GM12875 (cell line): ENCODE results near the gene HMGCLL1.

Source experiments
- H3K4me3 ChIP-seq: one replicate; pipeline ENCODE4 v1.5.1; 2011; ENCODE audit warnings: low read depth, low read length, control low read depth
- TF ChIP-seq, protein P1 (sequence below): IDR thresholded peaks from 2 replicates; pipeline ENCODE4 v1.5.1; 2011; ENCODE audit warnings: low read depth, mild to moderate bottlenecking, control low read depth, inconsistent platforms, low read length, moderate library complexity, borderline replicate concordance; ENCODE audit not compliant: insufficient read depth

HMGCLL1 gene

DNA sequence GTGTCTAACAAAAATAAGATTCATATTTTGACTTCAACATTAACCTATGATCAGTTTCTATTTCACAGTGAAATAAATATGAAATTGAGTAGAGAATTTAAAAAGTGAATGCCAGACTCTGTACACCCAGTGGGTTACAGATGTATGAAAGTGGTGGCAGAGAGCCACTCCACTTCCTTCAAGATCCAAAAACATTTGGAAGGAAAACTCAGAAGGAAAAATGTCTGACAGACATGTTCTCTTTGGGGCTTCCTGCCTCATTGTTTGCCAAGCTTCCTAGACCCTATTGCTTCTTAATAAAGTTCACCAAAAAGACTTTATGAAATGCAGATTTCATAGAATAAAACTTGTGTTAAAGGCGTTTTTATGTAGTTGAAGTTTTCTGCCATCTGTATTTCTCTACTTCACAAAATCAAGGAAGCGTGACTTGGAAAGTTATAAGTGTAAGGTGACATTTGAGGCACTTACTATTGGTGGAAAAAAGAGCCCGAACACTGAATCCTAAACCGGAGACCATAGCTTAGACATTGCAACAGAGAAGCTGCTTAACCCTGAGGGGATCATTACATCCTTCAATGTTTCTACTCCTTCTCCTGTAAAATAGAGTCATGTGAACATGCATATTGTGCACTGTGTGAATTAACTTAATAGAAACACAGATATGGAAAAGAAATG, 12.8 kb downstream of the HMGCLL1 start:
- TF ChIP-seq, protein P1, sequence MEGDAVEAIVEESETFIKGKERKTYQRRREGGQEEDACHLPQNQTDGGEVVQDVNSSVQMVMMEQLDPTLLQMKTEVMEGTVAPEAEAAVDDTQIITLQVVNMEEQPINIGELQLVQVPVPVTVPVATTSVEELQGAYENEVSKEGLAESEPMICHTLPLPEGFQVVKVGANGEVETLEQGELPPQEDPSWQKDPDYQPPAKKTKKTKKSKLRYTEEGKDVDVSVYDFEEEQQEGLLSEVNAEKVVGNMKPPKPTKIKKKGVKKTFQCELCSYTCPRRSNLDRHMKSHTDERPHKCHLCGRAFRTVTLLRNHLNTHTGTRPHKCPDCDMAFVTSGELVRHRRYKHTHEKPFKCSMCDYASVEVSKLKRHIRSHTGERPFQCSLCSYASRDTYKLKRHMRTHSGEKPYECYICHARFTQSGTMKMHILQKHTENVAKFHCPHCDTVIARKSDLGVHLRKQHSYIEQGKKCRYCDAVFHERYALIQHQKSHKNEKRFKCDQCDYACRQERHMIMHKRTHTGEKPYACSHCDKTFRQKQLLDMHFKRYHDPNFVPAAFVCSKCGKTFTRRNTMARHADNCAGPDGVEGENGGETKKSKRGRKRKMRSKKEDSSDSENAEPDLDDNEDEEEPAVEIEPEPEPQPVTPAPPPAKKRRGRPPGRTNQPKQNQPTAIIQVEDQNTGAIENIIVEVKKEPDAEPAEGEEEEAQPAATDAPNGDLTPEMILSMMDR = no peak
- no peak overlapping the region for H3K4me3 ChIP-seq

DNA sequence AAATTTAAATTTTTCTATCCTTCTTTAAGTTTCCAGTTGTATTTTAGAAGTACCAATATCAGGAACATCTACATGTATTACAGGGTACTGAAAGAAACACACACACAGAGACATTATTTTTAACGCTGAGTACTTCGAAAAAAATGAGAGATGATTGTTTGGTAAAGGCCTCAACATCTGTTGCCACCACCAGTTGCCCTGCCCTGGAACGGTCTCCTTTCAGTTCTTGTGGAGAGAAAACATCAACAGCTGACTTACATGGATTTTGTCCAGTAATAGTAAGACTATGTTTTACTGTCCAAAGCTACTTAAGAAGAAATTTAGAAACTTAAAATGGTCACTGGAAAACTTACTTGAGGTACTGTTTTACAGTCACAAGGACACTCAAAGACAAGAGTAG, 16.7 kb downstream of the HMGCLL1 start:
- TF ChIP-seq, protein P1 = no peak
- H3K4me3 ChIP-seq = no peak overlapping the region

DNA sequence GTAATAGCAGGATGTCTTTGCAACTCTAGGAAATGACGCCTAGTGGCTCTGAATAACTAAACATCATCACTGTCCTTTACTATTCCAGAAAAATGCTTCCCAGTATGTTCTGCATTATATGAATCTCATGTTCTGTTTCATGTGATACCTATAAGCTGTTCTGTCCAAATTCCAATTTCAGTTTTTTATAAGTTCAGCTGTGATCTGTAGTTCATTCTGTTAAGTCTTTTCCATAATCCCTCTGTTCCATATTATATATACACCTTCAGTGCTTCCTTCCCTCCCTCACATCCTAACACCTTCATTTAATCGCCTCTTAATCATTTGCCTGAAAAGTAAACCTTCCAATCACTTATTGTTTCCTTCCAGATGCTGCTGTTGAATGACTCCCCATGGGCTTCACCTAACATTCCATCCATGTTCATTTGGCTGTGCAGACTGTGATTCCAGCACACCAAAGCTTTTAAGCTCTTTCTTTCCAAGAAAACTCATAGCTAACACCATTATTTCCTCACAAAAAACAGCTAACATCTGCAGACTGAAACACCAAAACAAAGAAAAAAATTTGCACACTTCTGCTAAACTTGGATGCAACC, 18.6 kb downstream of the HMGCLL1 start:
- H3K4me3 ChIP-seq = no peak overlapping the region
- TF ChIP-seq, protein P1 = no peak

DNA sequence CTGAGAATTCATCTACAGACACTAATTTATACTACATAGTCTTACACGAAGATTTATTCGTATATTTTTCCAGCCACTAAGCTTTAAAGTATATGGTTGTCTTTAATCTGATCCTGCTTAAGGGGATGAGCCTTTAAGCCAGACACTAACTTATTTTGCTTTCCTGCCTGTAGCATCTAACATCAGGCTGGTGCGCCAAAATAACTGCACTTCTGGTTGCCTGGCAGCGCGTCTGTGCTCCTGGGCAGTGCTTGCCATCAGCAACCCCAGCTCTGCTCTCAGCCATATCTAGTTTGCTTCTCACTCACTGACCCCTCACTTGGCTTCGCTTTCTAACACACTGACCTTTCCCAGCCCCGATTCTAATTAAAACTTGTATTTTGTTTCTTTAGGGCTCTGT, 21.8 kb downstream of the HMGCLL1 start:
- TF ChIP-seq, protein P1 = no peak
- no peak overlapping the region for H3K4me3 ChIP-seq

DNA sequence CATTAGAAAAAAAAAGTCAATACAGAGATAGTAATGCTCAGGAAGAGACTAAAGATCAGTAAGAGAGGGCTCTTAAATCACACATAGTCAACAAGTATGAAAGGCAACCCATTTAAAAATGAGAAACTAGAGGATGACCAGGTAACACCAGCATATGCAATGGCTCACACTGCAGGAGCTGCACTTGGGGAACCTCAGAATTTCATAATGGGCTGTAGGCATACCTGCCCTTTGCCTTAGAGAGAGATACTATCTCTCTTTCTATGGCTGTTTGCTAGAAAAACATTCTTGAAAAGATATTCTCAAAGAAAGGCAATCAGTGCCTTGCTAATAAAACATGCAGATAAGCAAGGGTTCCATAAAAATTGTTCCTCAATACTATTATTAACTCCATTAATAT, 33.2 kb downstream of the HMGCLL1 start:
- H3K4me3 ChIP-seq = no peak overlapping the region
- TF ChIP-seq, protein P1 = no peak

DNA sequence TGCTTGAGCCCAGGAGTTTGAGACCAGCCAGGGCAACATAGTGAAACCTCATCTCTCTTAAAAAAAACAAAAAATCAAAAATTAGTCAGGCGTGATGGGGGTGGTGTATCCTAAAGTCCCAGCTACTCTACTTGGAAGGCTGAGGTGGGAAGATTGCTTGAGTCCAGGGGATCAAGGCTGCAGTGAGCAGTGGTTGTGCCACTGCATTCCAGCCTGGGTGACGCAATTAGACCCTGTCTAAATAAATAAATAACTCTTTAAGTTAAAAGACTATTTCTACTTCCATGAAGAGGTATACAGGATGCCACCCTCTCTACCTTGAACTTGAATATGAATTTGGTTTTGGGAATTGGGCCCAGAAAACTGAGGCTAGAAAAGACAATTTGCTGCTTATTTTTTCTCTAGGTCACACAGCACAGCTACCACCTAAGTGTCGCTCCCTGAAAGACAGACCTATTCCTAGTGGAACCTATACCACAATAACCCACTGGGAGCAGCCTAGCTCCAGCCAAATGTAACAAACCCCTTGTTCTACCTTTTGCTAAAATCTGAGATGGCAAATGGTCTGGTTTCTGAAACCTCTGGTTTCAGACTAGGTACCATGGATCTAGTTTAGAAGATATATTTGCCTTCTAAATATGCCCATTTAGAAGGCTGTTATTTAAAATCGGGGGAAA, 35.2 kb downstream of the HMGCLL1 start:
- TF ChIP-seq, protein P1 = no peak
- H3K4me3 ChIP-seq = no peak overlapping the region
